GM18907 (cell line): ENCODE data around the gene IGIP.

Source experiments
- ATAC-seq: cut with Tn5 transposase; IDR thresholded peaks from one replicate; pipeline ENCODE4 v1.9.1; 2021; ENCODE audit warnings: mild to moderate bottlenecking, moderate library complexity; ENCODE audit not compliant: unreplicated experiment

IGIP gene

GRCh38 chr5:140162275-140162674 lies 36.5 kb downstream of the IGIP start:
- no peak for ATAC-seq

GRCh38 chr5:140162781-140163180 lies 37.0 kb downstream of the IGIP start:
- no peak for ATAC-seq

GRCh38 chr5:140165101-140165922 lies 39.6 kb downstream of the IGIP start:
- ATAC-seq, result no peak

- ATAC-seq, result no peak
Measured at GRCh38 chr5:140165923-140166270, 40.2 kb downstream of the IGIP start.

GRCh38 chr5:140166911-140167310 lies 41.2 kb downstream of the IGIP start:
- ATAC-seq, result no peak

GRCh38 chr5:140168371-140168770 lies 42.6 kb downstream of the IGIP start:
- no peak for ATAC-seq

GRCh38 chr5:140169410-140169809 lies 43.7 kb downstream of the IGIP start:
- ATAC-seq, result no peak

GRCh38 chr5:140172483-140172882 lies 46.7 kb downstream of the IGIP start:
- ATAC-seq, result no peak

GRCh38 chr5:140174014-140174413 lies 48.3 kb downstream of the IGIP start:
- ATAC-seq, result no peak

GRCh38 chr5:140174465-140175366 lies 49.0 kb downstream of the IGIP start, which contains the start of gene CYSTM1:
Gene CYSTM1, plus strand, starts transcription at chr5:140175188. Its CDS starts 19,278 bp downstream, at chr5:140194466.
- ATAC-seq, result peak; percentile 95

GRCh38 chr5:140175367-140176030 lies 49.8 kb downstream of the IGIP start:
- peak; percentile 53 for ATAC-seq

GRCh38 chr5:140176031-140176387 lies 50.3 kb downstream of the IGIP start:
- no peak for ATAC-seq

GRCh38 chr5:140178086-140178410 lies 52.3 kb downstream of the IGIP start:
- ATAC-seq, result no peak

GRCh38 chr5:140178482-140179116 lies 52.9 kb downstream of the IGIP start:
- no peak for ATAC-seq
